GM12878 (cell line): ENCODE data around the gene CBLB. TPM values are rescaled to one million over a fixed set of nuclear protein-coding genes. Genes with fewer than 3 reads are reported as not detected.
A peak's percentile ranks its signal among the peaks of the same experiment; 100 is the strongest.

Source experiments
- ATAC-seq: fragments of 200-7000 bp; cut with Tn5 transposase; 3 replicates; pipeline ENCODE4 v1.9.1; 2020; ENCODE audit warnings: mild to moderate bottlenecking, moderate library complexity
- BruUV-seq: library from RNA; stranded (reverse); fragments of 400-500 nt; replicated peaks from 2 replicates; lab custom pipeline; 2021; lab: Mats Ljungman, UMichigan
- CTCF ChIA-PET: fragments of 300-600 bp; sonication (Branson Sonifier 250); formaldehyde crosslinking; extraction: SDS; loops from one replicate; lab custom pipeline; 2021; ENCODE audit warnings: inconsistent platforms; lab: Yijun Ruan, JAX
- POLR2A ChIA-PET: fragments of 350-600 bp; formaldehyde crosslinking; extraction: SDS; loops from one replicate; lab custom pipeline; 2021; ENCODE audit warnings: inconsistent platforms; lab: Charles Lee
- RAD21 ChIA-PET: fragments of 300-600 bp; sonication (Branson Sonifier 250); formaldehyde crosslinking; loops from one replicate; lab custom pipeline; 2023; ENCODE audit warnings: antibody characterized with exemption; ENCODE audit not compliant: unreplicated experiment; lab: Charles Lee
- SMC1A ChIA-PET: fragments of 300-600 bp; sonication (Branson Sonifier 250); formaldehyde crosslinking; loops from one replicate; lab custom pipeline; 2023; ENCODE audit not compliant: unreplicated experiment, uncharacterized antibody; lab: Charles Lee
- DNase-seq: peaks from one replicate; pipeline ENCODE4 v3.0.0-alpha.2; 2011; ENCODE audit warnings: low read depth, low spot score
- FAIRE-seq: peaks from 3 replicates; lab custom pipeline; 2011; peaks lifted over from hg19 to GRCh38; lab: Jason Lieb, UNC
- H2AFZ ChIP-seq: 2 replicates; pipeline ENCODE4 v1.6.0; 2011; ENCODE audit warnings: low read depth, low read length, control low read depth; ENCODE audit not compliant: control insufficient read depth
- H3K27ac ChIP-seq: 2 replicates; pipeline ENCODE4 v1.5.1; 2011; ENCODE audit warnings: control low read depth; ENCODE audit not compliant: control insufficient read depth, insufficient read depth
- H3K27me3 ChIP-seq, 2 experiments: replicated peaks in 1 of 2; 2 replicates each; pipeline versions ENCODE4 v1.6.0 to v1.6.1; 2011; ENCODE audit warnings: low read length in 1 of 2; ENCODE audit not compliant: control insufficient read depth in 2 of 2, insufficient read depth in 2 of 2
- H3K36me3 ChIP-seq, 2 experiments: 2 replicates each; pipeline ENCODE4 v1.5.1; 2011; ENCODE audit warnings: low read length in 1 of 2; ENCODE audit not compliant: control insufficient read depth in 2 of 2, insufficient read depth in 2 of 2
- H3K4me1 ChIP-seq: 2 replicates; pipeline ENCODE4 v1.6.1; 2011; ENCODE audit warnings: mild to moderate bottlenecking, low read length, moderate library complexity, mixed read lengths; ENCODE audit not compliant: control insufficient read depth, insufficient read depth
- H3K4me2 ChIP-seq: 2 replicates; pipeline ENCODE4 v1.6.0; 2011; ENCODE audit warnings: control low read depth; ENCODE audit not compliant: control insufficient read depth, insufficient read depth
- H3K4me3 ChIP-seq: fragments of 200-600 bp; sonication (generic); 2 replicates; pipeline ENCODE4 v1.5.1; 2016
- H3K79me2 ChIP-seq: 2 replicates; pipeline ENCODE4 v1.6.0; 2011; ENCODE audit warnings: low read length; ENCODE audit not compliant: control insufficient read depth, insufficient read depth
- H3K9ac ChIP-seq: 2 replicates; pipeline ENCODE4 v1.8.0; 2011; ENCODE audit warnings: low read length, control low read depth, mixed read lengths; ENCODE audit not compliant: control insufficient read depth, insufficient read depth
- H3K9me3 ChIP-seq: replicated peaks from 3 replicates; pipeline ENCODE4 v1.5.1; 2011; ENCODE audit warnings: mild to moderate bottlenecking, low read length; ENCODE audit not compliant: control insufficient read depth, insufficient read depth
- H4K20me1 ChIP-seq: 2 replicates; pipeline ENCODE4 v1.6.0; 2011; ENCODE audit not compliant: control insufficient read depth, insufficient read depth
- ATF2 ChIP-seq: IDR thresholded peaks from 2 replicates; pipeline ENCODE4 v1.6.1; 2012; ENCODE audit warnings: low read length, inconsistent platforms
- BHLHE40 ChIP-seq, 2 experiments: fragments of 450-650 bp in 1 of 2; IDR thresholded peaks; 2 replicates each; pipeline ENCODE4 v1.6.1; 2011 to 2017; ENCODE audit warnings: low read depth in 2 of 2, borderline replicate concordance in 1 of 2, improper control_type of control experiment in 1 of 2, low read length in 1 of 2, mild to moderate bottlenecking in 1 of 2
- CBX3 ChIP-seq: fragments of 200-600 bp; sonication (generic); IDR thresholded peaks from 2 replicates; pipeline ENCODE4 v1.6.1; 2016; ENCODE audit warnings: low read depth, borderline replicate concordance
- CHD1 ChIP-seq: IDR thresholded peaks from 2 replicates; pipeline ENCODE4 v1.6.1; 2012; ENCODE audit warnings: low read depth, low read length, improper control_type of control experiment
- EGR1 ChIP-seq, 2 experiments: IDR thresholded peaks; 1 replicate in 1 of 2; 2 replicates in 1 of 2; pipeline ENCODE4 v1.6.1; 2011 to 2012; ENCODE audit warnings: low read depth in 2 of 2, low read length in 2 of 2, borderline replicate concordance in 1 of 2, mild to moderate bottlenecking in 1 of 2, moderate library complexity in 1 of 2
- IKZF2 ChIP-seq, 2 experiments: fragments of 450-650 bp; IDR thresholded peaks; 2 replicates each; pipeline ENCODE4 v1.6.1; 2017; ENCODE audit warnings: mild to moderate bottlenecking in 2 of 2, moderate library complexity in 2 of 2
- MXI1 ChIP-seq: fragments of 150-350 bp; IDR thresholded peaks from 2 replicates; pipeline ENCODE4 v1.6.1; 2011; ENCODE audit warnings: low read depth, mild to moderate bottlenecking, inconsistent platforms, low read length, improper control_type of control experiment
- MYB ChIP-seq: fragments of 150-350 bp; IDR thresholded peaks from 2 replicates; pipeline ENCODE4 v1.6.1; 2014; ENCODE audit warnings: mild to moderate bottlenecking, low read depth, low read length, borderline replicate concordance
- POLR2AphosphoS5 ChIP-seq: IDR thresholded peaks from 2 replicates; pipeline ENCODE4 v1.6.1; 2011; ENCODE audit warnings: mild to moderate bottlenecking, low read length, inconsistent platforms
- RBBP5 ChIP-seq: fragments of 200-600 bp; sonication (generic); conservative IDR thresholded peaks from 2 replicates; pipeline ENCODE4 v1.6.1; 2016
- RELA ChIP-seq: fragments of 450-650 bp; IDR thresholded peaks from 2 replicates; pipeline ENCODE4 v1.8.0; 2014; ENCODE audit warnings: borderline replicate concordance; ENCODE audit not compliant: partially characterized antibody
- SIN3A ChIP-seq: IDR thresholded peaks from 2 replicates; pipeline ENCODE4 v1.6.1; 2012; ENCODE audit warnings: low read depth, low read length, improper control_type of control experiment
- SPI1 ChIP-seq: IDR thresholded peaks from 2 replicates; pipeline ENCODE4 v1.6.1; 2011; ENCODE audit warnings: low read depth, mild to moderate bottlenecking, low read length, moderate library complexity, borderline replicate concordance; ENCODE audit not compliant: insufficient read depth
- SREBF2 ChIP-seq: IDR thresholded peaks from 2 replicates; pipeline ENCODE4 v1.6.1; 2012; ENCODE audit warnings: mild to moderate bottlenecking, low read length
- TCF12 ChIP-seq: IDR thresholded peaks from 2 replicates; pipeline ENCODE4 v1.6.1; 2011; ENCODE audit warnings: low read depth, mild to moderate bottlenecking, low read length
- YBX1 ChIP-seq: fragments of 450-650 bp; IDR thresholded peaks from 2 replicates; pipeline ENCODE4 v1.6.1; 2016; ENCODE audit warnings: antibody characterized with exemption
- ZSCAN29 ChIP-seq: fragments of 450-650 bp; IDR thresholded peaks from 2 replicates; pipeline ENCODE4 v1.6.1; 2017; ENCODE audit warnings: mild to moderate bottlenecking, moderate library complexity
- WGBS: methylation state at CpG from one replicate; pipeline ENCODE4 v1.1.6; 2016; ENCODE audit warnings: low lambda C conversion rate; ENCODE audit not compliant: insufficient replicate concordance, insufficient coverage; ENCODE audit errors: missing lambda C conversion rate; 5-methylcytosine and 5-hydroxymethylcytosine counted together
- in situ Hi-C: fragments of 300-500 bp; cut with MboI; formaldehyde crosslinking; loops from 9 replicates; pipeline ENCODE4 v1.14.3; 2018; ENCODE audit warnings: mixed read lengths
- intact Hi-C: fragments of 100-400 bp; cut with micrococcal nuclease; formaldehyde crosslinking; loops from one replicate; pipeline ENCODE4 v1.14.2; 2022; ENCODE audit not compliant: unreplicated experiment
- polyA plus RNA-seq, 11 experiments: library from polyadenylated mRNA; depleted of rRNA in 4 of 11; unstranded in 6 of 11; stranded (reverse) in 5 of 11; fragments of >200 nt; fragmentation: Nextera tagmentation in 4 of 11; fragmentation: Illumina TruSeq in 1 of 11; extraction: Ambion mirVana in 4 of 11; extraction: Trizol in 1 of 11; gene quantifications; 1 replicate in 1 of 11; 2 replicates in 10 of 11; pipeline versions ENCODE4 v1.2.1 to v1.2.3, GENCODE V29; 2011 to 2016; ENCODE audit warnings: inconsistent platforms in 2 of 11, missing spikeins in 2 of 11, low read depth in 1 of 11
- total RNA-seq, 4 experiments: library from RNA; depleted of rRNA in 3 of 4; stranded (reverse); fragments of >200 nt in 3 of 4; fragmentation: Illumina TruSeq in 1 of 4; extraction: Trizol in 1 of 4; gene quantifications; 2 replicates each; pipeline versions ENCODE4 v1.2.1 to v1.2.3, GENCODE V29; 2013 to 2021

Gene CBLB
- total and polyA plus RNA-seq, 10 of the 15 experiments (the other 5 are each of a cell fraction or from before 2014, with no cell fraction given) = 17.2 to 107 (median 41.9) TPM

- Histone ChIP-seq H3K4me2 (no peak overlapping the region), H3K9ac (no peak overlapping the region), H2AFZ (no peak overlapping the region), H3K27ac (no peak overlapping the region), H3K4me3 (no peak overlapping the region), H3K79me2 (no peaks in the 10 kb centered on the region), H3K27me3 (no peaks in the 10 kb centered on the region), H3K9me3 (no peaks in the 10 kb centered on the region; the same call in 1 of the 3 replicates), H3K4me1 (no peaks in the 10 kb centered on the region), H4K20me1 (no peaks in the 10 kb centered on the region), H3K36me3 (peaks cover 0 to 16% of the 10 kb centered on the region in 2 experiments; a peak in 2 of 4 replicates)
- no peak for TF ChIP-seq YBX1
- TF ChIP-seq SREBF2 = no peak
- 0 out of 2 replicates have a peak, but pooled peaks have one; percentile 21 for TF ChIP-seq SPI1
- POLR2A ChIA-PET = no interaction called here
- RAD21 ChIA-PET = interaction anchor here (0.6 to 1.3 kb wide), 3 partner anchors 16 to 90 kb away, joined by 3 read pairs; no protein-coding TSS in a partner anchor
- FAIRE-seq (no peak), ATAC-seq (peak; percentile 90), DNase-seq (no peak)
- WGBS = 97% methylated on average over 3 of the region's 3 CpGs
- no TSS peak for BruUV-seq
- CTCF ChIA-PET = interaction anchor here (1.0 kb wide), 1 partner anchor 21 kb away, joined by 4 read pairs; no protein-coding TSS in a partner anchor
- SMC1A ChIA-PET = interaction anchor here (0.7 to 1.3 kb wide), 5 partner anchors 17 to 91 kb away, joined by 3 to 5 read pairs (median 3); no protein-coding TSS in a partner anchor
- in situ Hi-C loops = no loop called here
- intact Hi-C loops = no loop called here
Measured at GRCh38 chr3:105746231-105746996, 122.4 kb downstream of the CBLB start.

- H3K79me2 ChIP-seq = no peaks in the 10 kb centered on the region
- H3K4me1 ChIP-seq = no peaks in the 10 kb centered on the region
- SMC1A ChIA-PET = no interaction called here
- DNase-seq (no peak), FAIRE-seq (no peak), ATAC-seq (no peak)
- intact Hi-C loops (no loop called here), in situ Hi-C loops (no loop called here)
- peaks cover 3% of the 10 kb centered on the region for H3K9me3 ChIP-seq
- no peak overlapping the region for H3K9ac ChIP-seq
- peaks cover 0 to 14% of the 10 kb centered on the region in 2 experiments; a peak in 2 of 4 replicates for H3K36me3 ChIP-seq
- 98% methylated on average over 3 of the region's 3 CpGs for WGBS
- no peak overlapping the region for H3K27ac ChIP-seq
- CTCF ChIA-PET = no interaction called here
- POLR2A ChIA-PET = no interaction called here
- no peak overlapping the region for H2AFZ ChIP-seq
- no TSS peak for BruUV-seq
- H4K20me1 ChIP-seq = no peaks in the 10 kb centered on the region
- no peak overlapping the region for H3K4me2 ChIP-seq
- RAD21 ChIA-PET = no interaction called here
- H3K27me3 ChIP-seq = no peaks in the 10 kb centered on the region
- H3K4me3 ChIP-seq = no peak overlapping the region
- TF ChIP-seq MXI1 (no peak), ATF2 (no peak), CHD1 (no peak), RELA (no peak), RBBP5 (no peak), MYB (no peak), TCF12 (no peak), POLR2AphosphoS5 (no peak), EGR1 (IDR thresholded peaks at IDR 0.05; ENCODE audit: borderline replicate concordance in 1 of 2, low read depth in 2 of 2, low read length in 2 of 2) (no peak), CBX3 (no peak), ZSCAN29 (no peak), BHLHE40 (IDR thresholded peaks at IDR 0.05; ENCODE audit: borderline replicate concordance in 1 of 2, low read depth in 2 of 2, low read length in 1 of 2) (no peak), SIN3A (no peak), IKZF2 (IDR thresholded peaks at IDR 0.05) (no peak)
Measured at GRCh38 chr3:105745046-105745445, 123.8 kb downstream of the CBLB start.
